Measurements from ENCODE around the gene CCND1.

DNA sequence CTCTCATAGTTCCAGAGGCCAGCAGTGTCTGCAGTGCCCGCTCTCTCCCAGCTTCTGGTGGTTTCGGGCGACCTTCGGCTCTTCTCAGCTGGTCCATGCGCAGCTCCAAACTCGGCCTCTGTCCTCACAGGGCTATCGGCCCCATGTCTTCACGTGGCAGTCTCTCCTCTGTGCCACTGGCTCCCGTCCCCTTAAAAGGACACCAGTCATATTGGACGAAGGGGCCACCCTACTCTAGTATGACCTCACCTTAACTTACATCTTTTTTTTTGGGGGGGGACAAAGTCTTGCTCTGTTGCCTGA lies 20.4 kb downstream of the CCND1 start:
- TF ChIP-seq TAF1 (IDR thresholded peaks at IDR 0.05; ENCODE audit: borderline replicate concordance, insufficient read depth, low read length) (no peak), POLR2AphosphoS5 (IDR thresholded peaks at IDR 0.05; ENCODE audit: low read depth, low read length) (no peak)

Measured in PFSK-1 (cell line).